DMS153 treated with DMSO at 0.1 percent for 48 hours (cell line): ENCODE measurements around the gene TMEM45A.
"Not testable (repeated sequence)": the region's sequence is repeated elsewhere in the genome, so short reads cannot be mapped to it uniquely, and the experiment has no call there.

Experiments
- DNase-seq: peaks from one replicate; lab custom pipeline; 2025; ENCODE audit not compliant: unreplicated experiment; lab: John Stamatoyannopoulos, UW

TMEM45A gene

GRCh38 chr3:100570811-100571210 is 78.4 kb downstream of the TMEM45A start:
- DNase-seq: no peak

GRCh38 chr3:100574536-100574935 is 82.1 kb downstream of the TMEM45A start:
- DNase-seq: no peak

- no peak for DNase-seq
Measured at GRCh38 chr3:100575704-100576103, 83.3 kb downstream of the TMEM45A start.

GRCh38 chr3:100577382-100578008 is 85.1 kb downstream of the TMEM45A start:
- DNase-seq: no peak

GRCh38 chr3:100578646-100579045 is 86.2 kb downstream of the TMEM45A start:
- no peak for DNase-seq

GRCh38 chr3:100580147-100580546 is 87.7 kb downstream of the TMEM45A start:
- DNase-seq: no peak

GRCh38 chr3:100581650-100582049 is 89.2 kb downstream of the TMEM45A start:
- DNase-seq: no peak

- DNase-seq: not testable (repeated sequence)
Measured at GRCh38 chr3:100582157-100582556, 89.7 kb downstream of the TMEM45A start.

GRCh38 chr3:100584101-100584660 is 91.8 kb downstream of the TMEM45A start:
- no peak for DNase-seq

GRCh38 chr3:100586832-100587231 is 94.4 kb downstream of the TMEM45A start:
- DNase-seq: no peak

GRCh38 chr3:100588251-100588650 is 95.8 kb downstream of the TMEM45A start:
- no peak for DNase-seq

GRCh38 chr3:100590114-100590839 is 97.9 kb downstream of the TMEM45A start:
- peak; percentile 29 for DNase-seq

- DNase-seq: no peak
Measured at GRCh38 chr3:100590840-100591147, 98.4 kb downstream of the TMEM45A start.

GRCh38 chr3:100591411-100591810 is 99.0 kb downstream of the TMEM45A start:
- DNase-seq: no peak

GRCh38 chr3:100600181-100601042 is 108.0 kb downstream of the TMEM45A start:
- DNase-seq: no peak

- no peak for DNase-seq
Measured at GRCh38 chr3:100602506-100603444, 110.4 kb downstream of the TMEM45A start.

GRCh38 chr3:100603469-100603868 is 111.0 kb downstream of the TMEM45A start:
- no peak for DNase-seq

GRCh38 chr3:100605358-100605757 is 112.9 kb downstream of the TMEM45A start:
- no peak for DNase-seq

GRCh38 chr3:100606894-100607512 is 114.6 kb downstream of the TMEM45A start:
- no peak for DNase-seq

GRCh38 chr3:100609305-100609704 is 116.9 kb downstream of the TMEM45A start, which contains the start of gene ADGRG7:
TSS of gene ADGRG7 (plus strand) at chr3:100609601. CDS start at chr3:100609857, 256 bp downstream.
- no peak for DNase-seq
